ENCODE measurements around the gene NAA30.

DNA sequence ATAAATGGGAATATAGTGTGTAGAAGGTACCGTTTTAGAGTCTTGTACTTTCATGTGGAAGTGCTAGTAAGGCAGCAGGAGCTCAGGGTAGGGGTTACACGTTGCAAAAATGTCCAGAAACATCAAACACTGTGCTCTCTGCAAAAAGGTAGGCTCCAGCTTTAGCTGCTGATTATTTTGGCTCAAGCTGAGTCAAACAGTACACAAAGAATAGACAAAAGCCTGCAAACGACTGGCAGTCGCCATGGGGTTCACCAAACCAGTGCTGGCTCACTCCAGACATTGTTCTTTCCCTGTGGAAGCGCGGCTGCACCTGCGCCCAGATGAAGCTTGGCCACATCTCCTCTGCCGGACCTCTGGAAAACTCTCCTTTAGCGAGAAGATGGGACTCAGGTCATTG lies 45.3 kb upstream of the NAA30 start:
- TF ChIP-seq, protein P1, sequence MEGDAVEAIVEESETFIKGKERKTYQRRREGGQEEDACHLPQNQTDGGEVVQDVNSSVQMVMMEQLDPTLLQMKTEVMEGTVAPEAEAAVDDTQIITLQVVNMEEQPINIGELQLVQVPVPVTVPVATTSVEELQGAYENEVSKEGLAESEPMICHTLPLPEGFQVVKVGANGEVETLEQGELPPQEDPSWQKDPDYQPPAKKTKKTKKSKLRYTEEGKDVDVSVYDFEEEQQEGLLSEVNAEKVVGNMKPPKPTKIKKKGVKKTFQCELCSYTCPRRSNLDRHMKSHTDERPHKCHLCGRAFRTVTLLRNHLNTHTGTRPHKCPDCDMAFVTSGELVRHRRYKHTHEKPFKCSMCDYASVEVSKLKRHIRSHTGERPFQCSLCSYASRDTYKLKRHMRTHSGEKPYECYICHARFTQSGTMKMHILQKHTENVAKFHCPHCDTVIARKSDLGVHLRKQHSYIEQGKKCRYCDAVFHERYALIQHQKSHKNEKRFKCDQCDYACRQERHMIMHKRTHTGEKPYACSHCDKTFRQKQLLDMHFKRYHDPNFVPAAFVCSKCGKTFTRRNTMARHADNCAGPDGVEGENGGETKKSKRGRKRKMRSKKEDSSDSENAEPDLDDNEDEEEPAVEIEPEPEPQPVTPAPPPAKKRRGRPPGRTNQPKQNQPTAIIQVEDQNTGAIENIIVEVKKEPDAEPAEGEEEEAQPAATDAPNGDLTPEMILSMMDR (IDR thresholded peaks at IDR 0.05; ENCODE audit: low read length) = no peak
- TF ChIP-seq EZH2phosphoT487 (IDR thresholded peaks at IDR 0.05; ENCODE audit: low read length) = no peak

Data from MM.1S (cell line).